ENCODE data around the gene PHYH.
"Not testable (repeated sequence)": the region's sequence is repeated elsewhere in the genome, so short reads cannot be mapped to it uniquely, and the experiment has no call there.

PHYH gene

DNA sequence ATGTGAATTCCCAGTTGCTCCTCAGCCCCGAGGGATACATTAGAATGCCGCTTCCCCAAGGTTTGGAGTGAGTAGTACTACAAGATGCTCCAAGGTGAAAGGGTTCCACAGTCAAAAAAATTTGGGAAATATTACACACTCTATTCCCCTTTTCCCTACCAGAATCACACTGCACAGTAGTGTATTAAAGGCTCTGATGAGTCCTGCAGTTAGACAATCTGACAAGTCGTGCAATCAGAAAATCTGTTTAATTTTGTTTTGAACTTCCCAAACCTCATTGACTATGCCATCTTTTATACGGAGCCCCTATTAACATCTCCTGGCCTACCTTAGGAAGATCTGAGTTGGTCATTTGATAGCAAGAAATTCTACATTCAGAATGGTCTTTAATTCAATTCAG lies 52.1 kb downstream of the PHYH start:
- Histone ChIP-seq H3K9ac (no peak overlapping the region), H3K9me3 (ENCODE audit: control insufficient read depth, low read length) (no peaks in the 10 kb centered on the region), H2AFZ (no peak overlapping the region), H3K4me1 (no peaks in the 10 kb centered on the region), H3K27ac (no peak overlapping the region), H3K27me3 (ENCODE audit: control insufficient read depth, insufficient read depth, low read length) (no peaks in the 10 kb centered on the region), H3K4me2 (ENCODE audit: low read length) (no peak overlapping the region), H3K36me3 (ENCODE audit: control insufficient read depth, insufficient read depth, low read length) (no peaks in the 10 kb centered on the region), H3K79me2 (no peaks in the 10 kb centered on the region), H3K4me3 (ENCODE audit: low read depth, low read length) (no peak overlapping the region)
- TF ChIP-seq, protein P1, sequence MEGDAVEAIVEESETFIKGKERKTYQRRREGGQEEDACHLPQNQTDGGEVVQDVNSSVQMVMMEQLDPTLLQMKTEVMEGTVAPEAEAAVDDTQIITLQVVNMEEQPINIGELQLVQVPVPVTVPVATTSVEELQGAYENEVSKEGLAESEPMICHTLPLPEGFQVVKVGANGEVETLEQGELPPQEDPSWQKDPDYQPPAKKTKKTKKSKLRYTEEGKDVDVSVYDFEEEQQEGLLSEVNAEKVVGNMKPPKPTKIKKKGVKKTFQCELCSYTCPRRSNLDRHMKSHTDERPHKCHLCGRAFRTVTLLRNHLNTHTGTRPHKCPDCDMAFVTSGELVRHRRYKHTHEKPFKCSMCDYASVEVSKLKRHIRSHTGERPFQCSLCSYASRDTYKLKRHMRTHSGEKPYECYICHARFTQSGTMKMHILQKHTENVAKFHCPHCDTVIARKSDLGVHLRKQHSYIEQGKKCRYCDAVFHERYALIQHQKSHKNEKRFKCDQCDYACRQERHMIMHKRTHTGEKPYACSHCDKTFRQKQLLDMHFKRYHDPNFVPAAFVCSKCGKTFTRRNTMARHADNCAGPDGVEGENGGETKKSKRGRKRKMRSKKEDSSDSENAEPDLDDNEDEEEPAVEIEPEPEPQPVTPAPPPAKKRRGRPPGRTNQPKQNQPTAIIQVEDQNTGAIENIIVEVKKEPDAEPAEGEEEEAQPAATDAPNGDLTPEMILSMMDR (IDR thresholded peaks at IDR 0.05): no peak

DNA sequence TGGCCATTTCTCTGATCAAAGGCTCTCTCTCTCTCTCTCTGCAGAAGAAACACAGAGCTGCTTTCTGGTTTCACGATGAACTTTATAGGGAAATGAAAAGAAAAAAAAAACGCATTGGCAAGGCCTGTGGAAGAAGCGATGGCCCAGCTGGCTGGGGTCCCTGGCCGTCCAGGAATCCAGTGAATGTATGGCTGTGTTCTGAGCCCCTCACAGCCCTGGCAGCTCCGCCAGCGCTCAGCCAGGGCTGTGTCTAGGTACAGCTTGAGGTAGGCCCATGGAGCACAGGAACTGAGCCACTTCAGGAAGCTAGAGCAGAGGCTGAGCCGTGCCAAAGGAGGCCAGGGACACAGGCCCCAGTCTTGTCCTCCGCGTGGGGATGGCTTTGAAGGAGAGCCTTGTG lies 52.6 kb downstream of the PHYH start:
- Histone ChIP-seq H3K27ac (no peak overlapping the region), H3K4me2 (ENCODE audit: low read length) (no peak overlapping the region), H2AFZ (no peak overlapping the region), H3K4me3 (ENCODE audit: low read depth, low read length) (no peak overlapping the region), H3K79me2 (no peaks in the 10 kb centered on the region), H3K9me3 (ENCODE audit: control insufficient read depth, low read length) (no peaks in the 10 kb centered on the region), H3K36me3 (ENCODE audit: control insufficient read depth, insufficient read depth, low read length) (no peaks in the 10 kb centered on the region), H3K9ac (no peak overlapping the region), H3K27me3 (ENCODE audit: control insufficient read depth, insufficient read depth, low read length) (no peaks in the 10 kb centered on the region), H3K4me1 (no peaks in the 10 kb centered on the region)
- TF ChIP-seq, protein P1 (IDR thresholded peaks at IDR 0.05): no peak

DNA sequence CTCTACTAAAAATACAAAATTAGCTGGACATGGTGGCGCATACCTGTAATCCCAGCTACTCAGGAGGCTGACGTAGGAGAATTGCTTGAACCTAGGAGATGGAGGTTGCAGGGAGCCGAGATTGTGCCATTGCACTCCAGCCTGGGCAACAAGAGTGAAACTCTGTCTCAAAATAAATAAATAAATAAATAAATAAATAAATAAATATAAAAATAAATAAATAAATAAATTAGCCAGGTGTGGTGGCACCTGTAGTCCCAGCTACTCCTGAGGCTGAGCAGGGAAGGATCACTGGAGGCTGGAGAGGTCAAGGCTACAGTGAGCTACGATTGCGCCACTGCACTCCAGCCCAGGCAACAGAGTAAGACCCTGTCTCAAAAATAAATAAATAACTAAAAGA lies 57.6 kb downstream of the PHYH start:
- H3K4me2 ChIP-seq (ENCODE audit: low read length); H3K79me2 ChIP-seq; H3K27ac ChIP-seq; H3K4me3 ChIP-seq (ENCODE audit: low read depth, low read length); H3K36me3 ChIP-seq (ENCODE audit: control insufficient read depth, insufficient read depth, low read length); H2AFZ ChIP-seq; H3K4me1 ChIP-seq; H3K9me3 ChIP-seq (ENCODE audit: control insufficient read depth, low read length); H3K9ac ChIP-seq; H3K27me3 ChIP-seq (ENCODE audit: control insufficient read depth, insufficient read depth, low read length): not testable (repeated sequence)

DNA sequence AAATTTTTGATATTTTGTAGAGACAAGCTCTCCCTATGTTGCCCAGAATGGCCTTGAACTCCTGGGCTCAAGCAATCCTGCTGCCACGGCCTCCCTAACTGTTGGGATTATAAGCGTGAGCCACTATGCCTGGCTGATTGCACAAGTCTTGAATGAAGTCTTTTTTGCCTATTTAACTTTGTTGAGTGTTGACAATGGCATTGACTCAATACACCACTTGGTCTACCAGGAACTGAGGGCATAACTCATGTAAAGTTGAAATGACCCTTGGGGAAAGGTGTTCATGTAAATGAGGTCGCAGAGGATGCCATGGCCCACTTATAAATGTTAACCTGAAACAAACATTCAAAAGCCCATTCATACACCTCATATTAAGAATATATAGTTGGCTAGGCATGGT lies 58.3 kb downstream of the PHYH start:
- Histone ChIP-seq H3K4me2 (ENCODE audit: low read length) (no peak overlapping the region), H3K4me1 (no peaks in the 10 kb centered on the region), H3K36me3 (ENCODE audit: control insufficient read depth, insufficient read depth, low read length) (no peaks in the 10 kb centered on the region), H2AFZ (no peak overlapping the region), H3K27ac (no peak overlapping the region), H3K9ac (no peak overlapping the region), H3K27me3 (ENCODE audit: control insufficient read depth, insufficient read depth, low read length) (no peaks in the 10 kb centered on the region), H3K4me3 (ENCODE audit: low read depth, low read length) (no peak overlapping the region), H3K9me3 (ENCODE audit: control insufficient read depth, low read length) (no peaks in the 10 kb centered on the region), H3K79me2 (no peaks in the 10 kb centered on the region)
- TF ChIP-seq, protein P1 (IDR thresholded peaks at IDR 0.05): no peak

DNA sequence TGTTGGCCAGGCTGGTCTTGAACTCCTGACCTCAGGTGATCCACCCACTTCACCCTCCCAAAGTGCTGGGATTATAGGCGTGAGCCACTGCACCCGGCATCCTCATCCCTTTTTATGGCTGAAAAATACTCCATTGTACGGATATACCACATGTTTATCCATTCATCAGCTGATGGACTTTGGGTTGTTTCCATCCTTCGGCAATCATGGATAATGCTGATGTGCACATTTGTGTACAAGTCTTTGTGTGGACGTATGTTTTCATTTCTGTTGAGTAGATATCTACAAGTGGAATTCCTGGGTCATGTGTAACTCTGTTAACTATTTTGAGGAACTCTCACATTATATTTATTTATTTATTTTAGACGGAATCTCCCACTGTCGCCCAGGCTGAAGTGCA lies 59.9 kb downstream of the PHYH start:
- Histone ChIP-seq H3K27ac (no peak overlapping the region), H3K9ac (no peak overlapping the region), H3K4me3 (ENCODE audit: low read depth, low read length) (no peak overlapping the region), H3K79me2 (no peaks in the 10 kb centered on the region), H3K9me3 (ENCODE audit: control insufficient read depth, low read length) (no peaks in the 10 kb centered on the region), H3K27me3 (ENCODE audit: control insufficient read depth, insufficient read depth, low read length) (no peaks in the 10 kb centered on the region), H3K4me2 (ENCODE audit: low read length) (no peak overlapping the region), H3K36me3 (ENCODE audit: control insufficient read depth, insufficient read depth, low read length) (no peaks in the 10 kb centered on the region), H3K4me1 (no peaks in the 10 kb centered on the region), H2AFZ (no peak overlapping the region)
- TF ChIP-seq, protein P1 (IDR thresholded peaks at IDR 0.05): no peak

All from parathyroid adenoma (tissue), 2 donors.